ENCODE data around the gene NCBP3.
"Not testable (repeated sequence)": the region's sequence is repeated elsewhere in the genome, so short reads cannot be mapped to it uniquely, and the experiment has no call there.

NCBP3 gene

DNA sequence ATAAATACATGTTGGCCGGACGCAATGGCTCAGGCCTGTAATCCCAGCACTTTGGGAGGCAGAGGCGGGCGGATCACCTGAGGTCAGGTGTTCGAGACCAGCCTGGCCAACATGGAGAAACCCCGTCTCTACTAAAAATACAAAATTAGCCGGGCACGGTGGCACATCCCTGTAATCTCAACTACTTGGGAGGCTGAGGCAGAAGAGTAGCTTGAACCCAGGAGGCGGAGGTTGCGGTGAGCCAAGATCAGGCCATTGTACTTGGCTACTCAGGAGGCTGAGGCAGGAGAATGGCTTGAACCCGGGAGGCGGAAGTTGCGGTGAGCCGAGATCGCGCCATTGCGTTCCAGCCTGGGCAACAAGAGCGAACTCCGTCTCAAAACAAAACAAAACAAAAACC, 1.5 kb downstream of the NCBP3 start:
- DNase-seq; H3K36me3 ChIP-seq (ENCODE audit: control insufficient read depth, insufficient read depth, low read length); H2BK120ac ChIP-seq (ENCODE audit: low read depth, low read length); H3K56ac ChIP-seq (ENCODE audit: low read length); H2BK15ac ChIP-seq (replicated peaks; ENCODE audit: low read depth); H3K4me1 ChIP-seq (ENCODE audit: control insufficient read depth, low read depth, low read length); H2AK5ac ChIP-seq (ENCODE audit: low read length); H2BK5ac ChIP-seq (ENCODE audit: low read length); H3K4me2 ChIP-seq (ENCODE audit: low read length); H3K18ac ChIP-seq (ENCODE audit: low read length); H4K8ac ChIP-seq (ENCODE audit: low read depth, low read length); H3K27me3 ChIP-seq (ENCODE audit: insufficient read depth, low read length, poor library complexity); H3K79me1 ChIP-seq (ENCODE audit: low read length); H3K4me3 ChIP-seq (ENCODE audit: low read length); H3K27ac ChIP-seq (ENCODE audit: low read depth, low read length); H4K5ac ChIP-seq (ENCODE audit: low read length); H3K9ac ChIP-seq (ENCODE audit: low read length); H3K4ac ChIP-seq (ENCODE audit: low read depth, low read length); H3K23ac ChIP-seq (ENCODE audit: low read length): not testable (repeated sequence)
- H3K79me2 ChIP-seq (ENCODE audit: control insufficient read depth, insufficient read depth, low read length): peaks cover 31% of the 10 kb centered on the region
- WGBS (ENCODE audit: extremely low coverage, insufficient coverage, low lambda C conversion rate): no CpG with 5 or more reads among the region's 19 CpGs

DNA sequence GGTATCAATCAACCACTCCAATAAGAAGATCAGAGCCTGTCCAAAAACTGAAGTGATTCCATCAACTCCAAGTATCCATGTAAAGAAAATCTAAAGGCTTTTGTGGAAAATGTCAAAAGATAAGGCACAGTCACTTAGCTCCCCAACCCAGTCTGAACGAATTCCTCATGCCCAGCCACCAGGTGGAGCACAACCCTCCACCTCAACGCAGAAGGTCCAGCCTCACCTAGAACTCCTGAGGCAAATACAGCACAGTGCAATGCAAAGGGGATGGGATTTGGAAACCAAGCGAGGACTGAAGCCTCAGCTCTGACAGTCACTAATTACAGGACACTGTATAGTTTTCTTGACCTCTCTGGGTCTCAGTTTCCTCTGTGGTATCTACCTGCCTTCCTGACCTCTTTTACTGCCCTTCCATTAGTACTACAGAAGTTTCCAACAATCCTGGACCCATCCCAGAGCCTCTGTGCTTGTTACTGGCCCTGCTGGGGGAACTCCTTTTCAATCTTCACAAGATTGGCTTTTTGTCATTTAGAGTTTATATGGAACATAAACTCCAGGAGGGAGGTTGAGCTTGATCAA, 2.0 kb downstream of the NCBP3 start:
- no peak overlapping the region for H2BK15ac ChIP-seq (replicated peaks; ENCODE audit: low read depth)
- no peak overlapping the region for H2BK120ac ChIP-seq (ENCODE audit: low read depth, low read length)
- no peak overlapping the region for H3K9ac ChIP-seq (ENCODE audit: low read length)
- H3K56ac ChIP-seq (ENCODE audit: low read length): no peak overlapping the region
- no CpG with 5 or more reads among the region's 3 CpGs for WGBS (ENCODE audit: extremely low coverage, insufficient coverage, low lambda C conversion rate)
- H3K27ac ChIP-seq (ENCODE audit: low read depth, low read length): no peak overlapping the region
- no peak overlapping the region for H2AK5ac ChIP-seq (ENCODE audit: low read length)
- no peak overlapping the region for H3K23ac ChIP-seq (ENCODE audit: low read length)
- no peaks in the 10 kb centered on the region for H3K4me1 ChIP-seq (ENCODE audit: control insufficient read depth, low read depth, low read length)
- H3K18ac ChIP-seq (ENCODE audit: low read length): no peak overlapping the region
- no peak overlapping the region for H3K4ac ChIP-seq (ENCODE audit: low read depth, low read length)
- no peaks in the 10 kb centered on the region for H3K27me3 ChIP-seq (ENCODE audit: insufficient read depth, low read length, poor library complexity)
- H4K5ac ChIP-seq (ENCODE audit: low read length): no peak overlapping the region
- H3K79me2 ChIP-seq (ENCODE audit: control insufficient read depth, insufficient read depth, low read length): peaks cover 31% of the 10 kb centered on the region
- H3K36me3 ChIP-seq (ENCODE audit: control insufficient read depth, insufficient read depth, low read length): peaks cover 6% of the 10 kb centered on the region
- peak; percentile 81 for DNase-seq
- H4K8ac ChIP-seq (ENCODE audit: low read depth, low read length): no peak overlapping the region
- H3K4me3 ChIP-seq (ENCODE audit: low read length): no peak overlapping the region
- H3K79me1 ChIP-seq (ENCODE audit: low read length): peaks cover 9% of the 10 kb centered on the region
- no peak overlapping the region for H2BK5ac ChIP-seq (ENCODE audit: low read length)
- no peak overlapping the region for H3K4me2 ChIP-seq (ENCODE audit: low read length)

DNA sequence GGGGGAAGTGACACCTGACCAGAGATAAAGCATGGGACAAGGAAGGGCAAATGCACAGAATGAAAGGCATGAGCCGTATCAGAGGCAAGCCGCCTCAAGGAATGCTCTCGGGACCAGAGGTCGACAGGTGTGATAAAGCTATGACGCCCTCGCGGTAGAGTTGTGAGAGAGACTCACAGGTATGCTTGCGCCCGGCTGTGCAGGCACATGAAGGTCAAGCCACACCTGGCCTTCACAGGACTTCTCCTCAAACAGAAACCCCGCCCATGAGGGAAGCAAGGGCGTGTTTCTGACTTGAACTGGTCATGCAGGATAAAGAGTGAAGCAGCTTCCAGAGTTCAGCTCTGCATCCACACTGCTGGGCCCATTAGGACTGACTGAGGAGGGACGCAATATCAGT, 7.8 kb downstream of the NCBP3 start:
- Histone ChIP-seq H3K23ac (ENCODE audit: low read length) (no peak overlapping the region), H3K79me2 (ENCODE audit: control insufficient read depth, insufficient read depth, low read length) (peaks cover 20% of the 10 kb centered on the region), H2AK5ac (ENCODE audit: low read length) (no peak overlapping the region), H3K36me3 (ENCODE audit: control insufficient read depth, insufficient read depth, low read length) (peaks cover 15% of the 10 kb centered on the region), H3K4me1 (ENCODE audit: control insufficient read depth, low read depth, low read length) (no peaks in the 10 kb centered on the region), H3K27ac (ENCODE audit: low read depth, low read length) (no peak overlapping the region), H3K9ac (ENCODE audit: low read length) (no peak overlapping the region), H3K27me3 (ENCODE audit: insufficient read depth, low read length, poor library complexity) (no peaks in the 10 kb centered on the region), H3K18ac (ENCODE audit: low read length) (no peak overlapping the region), H3K4me3 (ENCODE audit: low read length) (no peak overlapping the region), H2BK120ac (ENCODE audit: low read depth, low read length) (no peak overlapping the region), H4K8ac (ENCODE audit: low read depth, low read length) (no peak overlapping the region), H2BK5ac (ENCODE audit: low read length) (no peak overlapping the region), H3K4ac (ENCODE audit: low read depth, low read length) (no peak overlapping the region), H3K56ac (ENCODE audit: low read length) (no peak overlapping the region), H2BK15ac (replicated peaks; ENCODE audit: low read depth) (no peak overlapping the region), H3K79me1 (ENCODE audit: low read length) (peaks cover 25% of the 10 kb centered on the region), H4K5ac (ENCODE audit: low read length) (no peak overlapping the region), H3K4me2 (ENCODE audit: low read length) (no peak overlapping the region)
- no CpG with 5 or more reads among the region's 12 CpGs for WGBS (ENCODE audit: extremely low coverage, insufficient coverage, low lambda C conversion rate)
- no peak for DNase-seq

DNA sequence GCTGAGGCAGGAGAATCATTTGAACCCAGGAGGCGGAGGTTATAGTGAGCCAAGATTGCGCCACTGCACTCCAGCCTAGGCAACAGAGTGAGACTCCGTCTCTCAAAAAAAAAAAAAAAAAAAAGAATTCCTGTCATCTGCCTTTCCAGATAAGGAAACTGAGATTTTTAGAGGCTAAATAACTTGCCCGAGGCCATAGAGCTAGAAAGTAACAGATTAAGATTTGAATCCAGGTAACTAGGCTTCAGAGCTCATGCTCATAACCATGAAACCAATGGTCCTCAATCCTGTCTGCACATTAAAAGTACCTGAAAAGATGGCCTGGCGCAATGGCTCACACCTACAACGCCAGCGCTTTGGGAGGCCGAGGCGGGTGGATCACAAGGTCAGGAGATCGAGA, 9.5 kb downstream of the NCBP3 start:
- Histone ChIP-seq H2BK5ac (ENCODE audit: low read length) (no peak overlapping the region), H2AK5ac (ENCODE audit: low read length) (no peak overlapping the region), H3K27ac (ENCODE audit: low read depth, low read length) (no peak overlapping the region), H3K4me1 (ENCODE audit: control insufficient read depth, low read depth, low read length) (no peaks in the 10 kb centered on the region), H2BK120ac (ENCODE audit: low read depth, low read length) (no peak overlapping the region), H3K36me3 (ENCODE audit: control insufficient read depth, insufficient read depth, low read length) (peaks cover 14% of the 10 kb centered on the region), H4K8ac (ENCODE audit: low read depth, low read length) (no peak overlapping the region), H3K9ac (ENCODE audit: low read length) (no peak overlapping the region), H3K23ac (ENCODE audit: low read length) (no peak overlapping the region), H3K18ac (ENCODE audit: low read length) (no peak overlapping the region), H3K27me3 (ENCODE audit: insufficient read depth, low read length, poor library complexity) (no peaks in the 10 kb centered on the region), H3K79me2 (ENCODE audit: control insufficient read depth, insufficient read depth, low read length) (peaks cover 19% of the 10 kb centered on the region), H3K56ac (ENCODE audit: low read length) (no peak overlapping the region), H3K4me2 (ENCODE audit: low read length) (no peak overlapping the region), H2BK15ac (replicated peaks; ENCODE audit: low read depth) (no peak overlapping the region), H3K4ac (ENCODE audit: low read depth, low read length) (no peak overlapping the region), H3K79me1 (ENCODE audit: low read length) (peaks cover 25% of the 10 kb centered on the region), H3K4me3 (ENCODE audit: low read length) (no peak overlapping the region), H4K5ac (ENCODE audit: low read length) (no peak overlapping the region)
- no CpG with 5 or more reads among the region's 10 CpGs for WGBS (ENCODE audit: extremely low coverage, insufficient coverage, low lambda C conversion rate)
- DNase-seq: no peak

DNA sequence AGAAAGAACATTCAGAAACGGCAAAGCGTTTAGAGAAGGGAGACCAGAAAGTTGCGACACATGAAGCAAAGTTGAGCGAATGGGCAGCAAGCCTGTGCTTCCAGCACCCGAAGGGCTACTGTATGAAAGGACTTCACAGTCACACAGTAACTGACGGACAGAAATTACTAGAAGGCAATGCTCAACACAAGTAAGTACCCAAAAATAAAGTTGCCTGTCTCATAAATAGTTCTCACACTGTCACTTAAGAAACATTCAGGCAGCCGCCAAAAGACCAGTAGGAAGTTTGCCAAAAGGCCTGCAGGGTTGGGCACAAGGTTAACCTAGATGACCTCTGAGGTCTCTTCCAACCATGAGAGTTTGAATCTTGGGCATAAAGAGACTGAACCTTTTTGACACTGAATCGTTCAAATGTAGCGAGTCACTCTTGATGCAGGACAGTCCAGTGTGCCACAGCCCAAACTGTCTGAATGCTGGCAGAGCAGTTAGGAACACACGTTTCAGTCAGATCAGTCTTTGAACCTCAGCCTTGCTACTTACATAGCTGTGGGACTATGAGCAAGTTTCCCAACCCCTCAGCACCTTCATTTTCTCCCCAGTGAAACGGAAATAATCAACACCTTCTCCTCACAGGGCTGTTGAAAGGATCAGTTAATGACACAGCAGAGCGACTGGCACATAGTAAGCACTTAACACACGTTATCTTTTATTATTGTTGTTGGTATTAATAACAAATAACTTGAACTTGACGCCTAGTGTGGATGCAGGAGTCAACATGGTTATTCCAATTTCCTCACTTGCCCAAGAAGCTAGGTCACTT, 10.4 kb downstream of the NCBP3 start:
- H3K27ac ChIP-seq (ENCODE audit: low read depth, low read length): no peak overlapping the region

More for the DNA sequence above, 10.4 kb downstream of the NCBP3 start:
- H3K23ac ChIP-seq (ENCODE audit: low read length): no peak overlapping the region
- no peak overlapping the region for H3K4me2 ChIP-seq (ENCODE audit: low read length)
- no CpG with 5 or more reads among the region's 14 CpGs for WGBS (ENCODE audit: extremely low coverage, insufficient coverage, low lambda C conversion rate)
- no peak overlapping the region for H3K4me3 ChIP-seq (ENCODE audit: low read length)
- H3K9ac ChIP-seq (ENCODE audit: low read length): no peak overlapping the region
- H2BK5ac ChIP-seq (ENCODE audit: low read length): no peak overlapping the region
- H3K79me2 ChIP-seq (ENCODE audit: control insufficient read depth, insufficient read depth, low read length): peaks cover 19% of the 10 kb centered on the region
- H3K36me3 ChIP-seq (ENCODE audit: control insufficient read depth, insufficient read depth, low read length): peaks cover 14% of the 10 kb centered on the region
- no peak overlapping the region for H4K5ac ChIP-seq (ENCODE audit: low read length)
- no peaks in the 10 kb centered on the region for H3K4me1 ChIP-seq (ENCODE audit: control insufficient read depth, low read depth, low read length)
- H2BK120ac ChIP-seq (ENCODE audit: low read depth, low read length): no peak overlapping the region
- H4K8ac ChIP-seq (ENCODE audit: low read depth, low read length): no peak overlapping the region
- H2BK15ac ChIP-seq (replicated peaks; ENCODE audit: low read depth): no peak overlapping the region
- no peak overlapping the region for H3K56ac ChIP-seq (ENCODE audit: low read length)
- H2AK5ac ChIP-seq (ENCODE audit: low read length): no peak overlapping the region
- H3K18ac ChIP-seq (ENCODE audit: low read length): no peak overlapping the region
- H3K27me3 ChIP-seq (ENCODE audit: insufficient read depth, low read length, poor library complexity): no peaks in the 10 kb centered on the region
- H3K79me1 ChIP-seq (ENCODE audit: low read length): peaks cover 24% of the 10 kb centered on the region
- no peak overlapping the region for H3K4ac ChIP-seq (ENCODE audit: low read depth, low read length)
- no peak for DNase-seq
